Mucosa of gallbladder (tissue), 1 donor: ENCODE results near the gene FOXO1. TPM values are rescaled to one million over a fixed set of nuclear protein-coding genes. Genes with fewer than 3 reads are reported as not detected.

Source experiments
- DNase-seq: peaks from one replicate; pipeline ENCODE4 v3.0.0-alpha.2; 2020; ENCODE audit warnings: low spot score
- total RNA-seq: library from RNA; stranded (reverse); gene quantifications from one replicate; pipeline ENCODE4 v1.2.1, GENCODE V29; 2021
- donor health status: DM: no; HTN: no; CAD: no.

Gene FOXO1
- total RNA-seq, 1 donor from 2014 or later: 24.9 TPM

- DNase-seq: no peak
These were observed 85.7 kb downstream of the FOXO1 start for GRCh38 chr13:40580566-40581276.

DNA sequence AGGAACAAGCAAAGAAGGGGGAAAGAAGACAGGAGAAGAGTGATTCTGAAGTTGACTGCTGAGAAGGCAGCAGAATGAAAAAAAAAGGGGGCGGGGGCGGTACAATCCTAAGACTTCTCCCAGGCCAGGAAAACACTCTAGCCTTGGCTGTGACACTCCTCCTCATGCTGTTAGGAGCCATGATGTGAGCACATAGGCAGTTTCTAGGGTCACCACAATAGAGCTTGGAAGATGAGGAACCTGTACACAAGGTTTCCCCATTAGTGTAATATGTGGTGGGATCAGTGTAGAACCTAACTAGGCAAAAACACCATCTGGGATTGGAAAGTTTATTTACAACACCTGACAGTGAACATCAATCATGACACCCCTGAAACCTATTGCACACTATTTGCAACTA is 86.9 kb downstream of the FOXO1 start:
- DNase-seq: no peak

DNA sequence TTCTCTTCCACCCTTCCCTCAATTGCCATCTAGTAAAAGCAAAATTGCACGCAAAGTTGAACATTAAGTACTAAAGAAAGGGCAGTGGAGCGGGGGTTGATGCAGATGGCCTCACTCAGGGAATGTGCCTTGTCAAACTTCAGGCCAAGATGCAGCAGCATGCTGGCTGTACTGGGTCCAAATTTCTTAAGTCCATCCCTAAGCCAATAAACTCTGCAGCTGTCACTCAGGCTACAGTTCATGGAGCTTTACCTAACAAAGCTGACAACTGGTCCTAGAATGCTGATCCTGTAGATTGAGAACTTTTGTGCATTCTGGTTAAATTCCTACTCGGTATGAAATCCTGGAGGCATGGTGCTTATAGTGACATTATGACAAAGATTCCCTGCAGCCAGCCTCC is 88.4 kb downstream of the FOXO1 start:
- DNase-seq: no peak

GRCh38 chr13:40576369-40576768 is 90.1 kb downstream of the FOXO1 start:
- DNase-seq: no peak

DNA sequence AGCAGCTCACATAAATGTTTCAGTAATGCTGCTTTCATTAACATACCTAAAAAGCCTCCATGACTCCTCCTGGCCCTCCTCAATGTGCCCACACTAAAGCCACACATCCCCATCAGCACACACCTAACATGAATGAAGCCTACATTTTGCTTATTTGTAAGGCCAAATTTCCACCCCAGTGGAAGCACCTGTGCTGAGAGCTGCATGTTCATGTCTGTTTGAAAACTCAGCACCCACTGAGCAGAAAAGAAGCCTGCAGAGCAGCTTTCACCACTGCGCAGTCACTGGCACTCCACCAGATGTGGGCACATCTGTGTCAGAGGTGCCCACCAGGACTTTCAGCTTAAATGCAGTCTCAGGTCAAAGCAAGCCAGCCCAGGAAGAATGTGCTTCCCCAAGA is 93.5 kb downstream of the FOXO1 start:
- no peak for DNase-seq

- DNase-seq: no peak
These were observed 95.0 kb downstream of the FOXO1 start for GRCh38 chr13:40571338-40571963.

DNA sequence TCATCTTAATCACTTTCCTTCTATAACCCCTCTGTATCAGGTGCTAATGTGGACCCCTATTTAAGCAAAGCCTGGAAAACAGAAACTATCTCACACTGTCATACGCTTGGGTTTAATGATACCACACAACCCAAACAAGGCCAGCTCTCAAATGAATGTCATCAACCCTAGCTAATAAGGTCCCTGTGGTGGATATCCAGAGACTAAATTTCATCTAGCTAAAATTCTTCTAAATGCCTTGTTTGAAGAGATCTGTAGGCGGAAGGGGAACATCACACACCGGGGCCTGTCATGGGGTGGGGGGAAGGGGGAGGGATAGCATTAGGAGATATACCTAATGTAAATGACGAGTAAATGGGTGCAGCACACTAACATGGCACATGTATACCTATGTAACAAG is 95.5 kb downstream of the FOXO1 start:
- DNase-seq: no peak

DNA sequence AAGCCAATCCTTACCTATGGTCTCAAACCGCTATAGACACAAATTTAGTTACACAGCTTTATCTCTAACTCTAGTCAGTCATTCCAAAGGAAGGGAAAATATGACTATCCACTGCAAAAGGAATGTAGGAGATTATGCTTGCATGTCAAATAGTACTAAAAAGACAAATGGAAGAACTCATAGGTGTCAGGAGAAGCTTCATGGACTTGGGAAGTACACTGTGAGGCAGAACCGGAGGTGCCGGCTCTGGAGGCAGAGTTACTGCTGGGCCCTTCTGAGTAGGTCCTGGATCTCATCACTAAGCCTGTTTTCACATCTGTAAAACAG is 97.5 kb downstream of the FOXO1 start:
- DNase-seq: no peak

DNA sequence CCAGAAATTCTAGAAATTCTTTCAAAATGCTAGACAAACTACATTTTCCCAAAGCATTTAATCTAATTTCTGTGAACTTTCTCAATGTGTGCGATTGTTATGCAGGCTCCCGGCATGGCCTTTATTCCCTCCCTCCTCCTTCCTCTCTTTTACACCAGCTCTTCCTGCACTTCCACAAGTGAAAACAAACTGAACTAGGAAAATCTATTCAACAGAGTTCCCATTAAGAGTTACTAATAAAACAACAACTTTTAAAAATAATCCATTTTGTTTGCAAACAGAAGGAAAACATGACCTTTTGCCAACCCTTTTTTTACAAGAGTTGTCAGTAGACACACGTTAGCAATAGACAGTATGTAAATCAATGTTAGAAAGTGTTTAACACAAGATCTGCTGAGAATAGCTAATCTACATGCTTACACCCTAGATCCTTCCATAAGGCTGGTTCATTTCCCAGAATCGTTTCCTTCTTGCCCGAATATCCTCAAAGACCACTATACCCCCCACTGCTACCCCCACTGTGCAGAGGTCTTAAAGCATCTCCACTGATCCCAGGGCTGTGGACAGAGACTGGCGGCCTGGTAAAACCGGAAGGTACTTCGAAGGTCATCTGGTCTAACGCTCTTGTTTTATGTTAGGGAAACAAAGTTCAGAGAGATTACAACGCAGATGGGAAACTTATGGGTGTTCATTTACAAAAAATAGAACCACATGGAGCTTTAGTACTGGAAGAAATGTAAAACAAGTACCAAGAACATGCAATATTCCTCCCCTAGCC is 98.0 kb downstream of the FOXO1 start:
- DNase-seq: no peak

DNA sequence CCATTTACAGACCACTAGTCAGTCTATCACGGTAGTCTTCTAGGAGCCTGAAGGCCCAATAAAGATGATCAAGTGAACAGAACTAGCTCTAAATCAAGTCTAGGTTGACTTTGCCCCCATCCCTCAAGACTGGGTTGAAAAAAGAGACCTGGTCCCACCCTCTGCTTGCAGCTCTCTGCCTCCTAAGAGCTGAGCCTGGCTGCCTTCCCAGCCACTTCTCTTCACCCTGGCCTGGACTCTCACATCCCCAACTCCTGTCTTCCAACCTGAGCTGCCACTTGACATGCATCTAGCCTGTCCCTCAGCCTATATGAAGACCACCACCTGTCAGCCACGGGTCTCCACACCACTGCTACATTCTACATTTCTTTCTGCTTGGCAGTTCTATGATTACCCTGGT is 99.6 kb downstream of the FOXO1 start:
- no peak for DNase-seq

DNA sequence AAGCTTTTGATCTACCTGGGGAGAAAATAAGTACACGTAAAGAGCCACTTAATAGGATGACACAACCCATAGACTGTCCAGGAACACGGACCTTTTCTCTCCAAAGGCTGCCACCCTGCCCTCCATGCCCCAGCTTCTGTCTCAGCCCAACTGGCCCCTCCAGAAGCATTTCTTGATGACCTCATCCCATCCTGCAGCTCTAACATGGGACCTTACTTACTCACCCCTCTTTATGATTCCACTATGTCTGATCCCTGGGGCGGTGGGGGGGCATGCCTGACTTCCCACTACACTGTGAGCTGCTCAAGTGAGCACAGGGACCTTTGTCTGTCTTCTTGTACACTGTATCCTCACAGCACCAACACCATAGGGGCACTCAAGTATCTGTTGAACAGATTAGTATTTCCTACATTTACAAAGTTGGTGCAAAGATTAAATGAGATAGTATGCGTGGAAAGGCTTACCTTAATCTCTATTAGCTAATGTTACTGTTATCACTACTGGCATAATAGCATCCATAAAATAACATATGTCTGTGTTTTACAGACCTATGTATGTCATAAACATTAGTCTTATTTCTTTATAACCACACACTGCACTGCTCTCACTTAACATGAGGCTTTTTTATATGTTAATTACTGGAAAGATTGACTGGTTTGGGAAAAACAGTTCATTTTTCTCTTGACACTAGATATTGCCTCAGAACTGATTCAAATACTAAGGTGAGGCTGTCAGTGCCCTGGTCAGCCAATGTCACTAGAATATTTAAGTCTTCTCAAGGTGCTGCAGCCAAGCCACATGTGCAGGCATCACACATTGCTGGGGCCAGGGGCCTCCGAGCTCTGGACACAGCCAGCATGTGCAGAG is 100.9 kb downstream of the FOXO1 start:
- no peak for DNase-seq

DNA sequence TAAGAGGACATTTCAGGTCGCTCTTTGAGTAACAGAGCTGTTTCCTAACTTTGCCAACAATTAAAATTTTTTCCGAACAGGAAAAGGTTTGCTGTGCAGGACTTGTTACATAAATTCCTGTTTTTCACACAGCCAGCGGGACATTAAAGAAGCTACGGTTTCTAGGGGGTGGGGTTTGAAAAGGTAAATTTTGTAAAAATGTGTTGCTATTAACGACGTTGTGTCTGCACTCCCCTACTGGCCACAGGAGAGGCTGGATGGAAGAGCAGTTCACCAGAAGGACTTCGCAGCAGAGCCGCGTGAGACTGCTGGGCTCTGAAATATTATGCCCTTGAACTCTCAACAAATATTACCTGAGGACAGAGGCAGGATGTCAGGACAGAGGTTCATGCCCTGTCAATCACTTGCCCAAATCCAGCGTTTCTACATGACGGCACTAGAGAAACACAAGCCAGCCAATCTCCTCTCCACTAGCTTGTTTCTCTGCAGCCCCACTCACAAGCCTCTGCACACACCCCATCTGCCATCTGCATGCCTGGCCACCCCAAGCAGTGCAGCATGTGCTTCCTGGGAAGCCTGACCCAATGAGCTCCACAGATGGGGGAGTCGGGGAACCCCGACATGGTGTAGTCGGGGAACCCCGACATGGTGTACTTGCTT is 102.0 kb downstream of the FOXO1 start:
- DNase-seq: no peak

- DNase-seq: no peak
These were observed 102.9 kb downstream of the FOXO1 start for GRCh38 chr13:40563350-40564125.

GRCh38 chr13:40562975-40563349 is 103.5 kb downstream of the FOXO1 start:
- no peak for DNase-seq

DNA sequence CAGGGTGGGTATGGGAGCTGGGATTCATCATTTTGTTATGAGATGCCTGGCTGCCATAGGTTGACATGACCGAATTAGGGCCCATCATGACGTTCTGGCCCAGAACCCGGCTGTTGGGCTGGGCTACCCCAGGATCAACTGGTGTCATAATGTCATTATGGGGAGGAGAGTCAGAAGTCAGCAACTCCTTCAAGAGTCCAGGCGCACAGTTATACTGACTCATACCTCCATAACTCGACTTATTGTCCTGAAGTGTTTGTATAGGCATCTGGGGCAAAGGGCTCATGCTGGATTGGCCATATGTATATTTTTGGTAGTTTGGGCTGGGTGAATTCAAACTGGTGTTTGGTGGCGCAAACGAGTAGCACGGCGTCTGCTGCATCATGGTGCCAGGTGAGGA is 106.5 kb downstream of the FOXO1 start:
- no peak for DNase-seq

GRCh38 chr13:40558656-40559055 is 107.8 kb downstream of the FOXO1 start:
- no peak for DNase-seq

- no peak for DNase-seq
These were observed 110.0 kb downstream of the FOXO1 start for GRCh38 chr13:40556453-40556852.

DNA sequence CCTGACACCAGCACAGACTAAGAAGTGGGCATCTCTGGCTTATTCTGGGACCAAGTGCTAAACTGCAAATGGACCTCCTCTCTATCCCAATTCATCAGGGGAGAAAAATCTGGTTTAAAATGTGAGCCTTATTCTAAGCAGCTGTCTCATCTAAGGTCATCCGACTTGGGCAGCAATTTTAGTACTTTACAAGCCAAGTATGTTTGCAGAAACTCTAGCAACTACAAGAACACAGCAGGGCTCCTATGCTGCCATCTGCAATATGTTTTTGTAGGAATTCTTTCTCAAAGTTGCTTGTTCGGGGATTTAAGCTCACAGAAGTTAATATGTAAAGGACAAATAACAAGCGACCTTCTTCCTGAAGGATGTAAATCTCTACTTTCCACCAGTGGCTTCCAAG is 113.1 kb downstream of the FOXO1 start:
- DNase-seq: no peak

- no peak for DNase-seq
These were observed 113.5 kb downstream of the FOXO1 start for GRCh38 chr13:40552895-40553294.

DNA sequence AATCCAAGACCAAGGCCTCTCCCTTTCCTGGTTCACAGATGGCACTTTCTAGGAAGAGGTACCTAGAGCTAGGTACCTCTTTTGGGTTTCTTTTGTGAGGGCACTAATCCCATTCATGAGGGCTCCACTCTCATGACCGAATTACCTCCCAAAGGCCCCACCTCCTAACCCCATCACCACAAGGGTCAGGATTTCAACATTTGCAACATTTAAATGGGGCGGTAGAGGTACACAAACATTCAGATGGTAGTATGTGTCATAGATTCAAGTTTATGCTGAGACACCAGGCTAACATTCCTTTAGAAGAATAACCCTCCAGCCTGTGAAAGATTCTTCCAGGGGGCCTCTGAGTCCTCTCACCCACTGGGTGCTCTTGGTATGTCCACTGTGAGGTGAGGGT is 116.3 kb downstream of the FOXO1 start:
- no peak for DNase-seq
